Cardiac fibroblast (primary cell): ENCODE results near the gene SH3RF3.

Source experiments
- DNase-seq, 2 donors: peaks; one replicate each; pipeline versions ENCODE4 v3.0.0 to v3.0.0-alpha.2; 2010; ENCODE audit warnings: low read depth in 2 of 2
- H3K4me3 ChIP-seq, 2 donors: replicated peaks in 1 of 2; 1 replicate in 1 of 2; 2 replicates in 1 of 2; pipeline ENCODE4 v1.5.1; 2011; ENCODE audit warnings: low read depth in 2 of 2, low read length in 2 of 2, mild to moderate bottlenecking in 2 of 2, moderate library complexity in 1 of 2
- TF ChIP-seq, protein P1 (sequence below): IDR thresholded peaks from one replicate; pipeline ENCODE4 v1.5.1; 2011; ENCODE audit warnings: low read depth, mild to moderate bottlenecking, low read length, inconsistent platforms

The SH3RF3 gene

DNA sequence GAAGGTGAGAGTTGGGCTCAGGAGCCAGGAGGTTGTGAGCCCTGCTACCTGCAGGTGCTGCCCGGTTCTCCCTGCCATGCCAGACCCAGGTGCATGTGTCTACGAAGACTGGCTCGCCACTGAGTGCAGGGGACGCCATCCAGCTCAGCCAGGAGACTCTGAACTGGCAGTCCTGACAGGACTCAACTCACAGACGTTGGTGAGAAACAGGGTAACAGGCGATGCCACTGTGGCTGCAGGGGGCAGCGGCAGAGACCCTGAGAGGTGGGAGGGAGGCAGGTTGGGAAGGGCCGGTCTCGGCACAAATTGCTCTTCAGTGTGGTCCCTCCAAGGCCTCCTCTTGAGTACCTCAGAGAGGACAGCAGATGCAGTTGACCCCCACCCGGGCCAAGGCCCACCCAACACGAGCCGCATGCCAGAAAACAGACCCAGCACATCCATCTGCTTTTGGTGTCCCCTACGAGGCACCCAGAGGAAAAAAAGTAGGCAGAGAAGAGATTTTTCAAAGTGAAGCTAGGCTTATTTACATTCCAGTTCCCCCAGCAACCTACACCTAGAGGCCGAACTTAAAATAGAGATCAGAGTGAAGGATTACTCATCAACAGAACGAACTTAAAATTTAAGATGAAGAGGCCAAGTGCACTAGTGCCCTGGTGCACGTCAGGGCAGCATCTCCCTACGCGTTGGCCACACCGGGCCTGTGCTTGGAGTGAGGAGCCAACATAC, 300.0 kb downstream of the SH3RF3 start:
- DNase-seq, result no peak
- TF ChIP-seq, protein P1, sequence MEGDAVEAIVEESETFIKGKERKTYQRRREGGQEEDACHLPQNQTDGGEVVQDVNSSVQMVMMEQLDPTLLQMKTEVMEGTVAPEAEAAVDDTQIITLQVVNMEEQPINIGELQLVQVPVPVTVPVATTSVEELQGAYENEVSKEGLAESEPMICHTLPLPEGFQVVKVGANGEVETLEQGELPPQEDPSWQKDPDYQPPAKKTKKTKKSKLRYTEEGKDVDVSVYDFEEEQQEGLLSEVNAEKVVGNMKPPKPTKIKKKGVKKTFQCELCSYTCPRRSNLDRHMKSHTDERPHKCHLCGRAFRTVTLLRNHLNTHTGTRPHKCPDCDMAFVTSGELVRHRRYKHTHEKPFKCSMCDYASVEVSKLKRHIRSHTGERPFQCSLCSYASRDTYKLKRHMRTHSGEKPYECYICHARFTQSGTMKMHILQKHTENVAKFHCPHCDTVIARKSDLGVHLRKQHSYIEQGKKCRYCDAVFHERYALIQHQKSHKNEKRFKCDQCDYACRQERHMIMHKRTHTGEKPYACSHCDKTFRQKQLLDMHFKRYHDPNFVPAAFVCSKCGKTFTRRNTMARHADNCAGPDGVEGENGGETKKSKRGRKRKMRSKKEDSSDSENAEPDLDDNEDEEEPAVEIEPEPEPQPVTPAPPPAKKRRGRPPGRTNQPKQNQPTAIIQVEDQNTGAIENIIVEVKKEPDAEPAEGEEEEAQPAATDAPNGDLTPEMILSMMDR, result no peak
- H3K4me3 ChIP-seq, result no peak overlapping the region

DNA sequence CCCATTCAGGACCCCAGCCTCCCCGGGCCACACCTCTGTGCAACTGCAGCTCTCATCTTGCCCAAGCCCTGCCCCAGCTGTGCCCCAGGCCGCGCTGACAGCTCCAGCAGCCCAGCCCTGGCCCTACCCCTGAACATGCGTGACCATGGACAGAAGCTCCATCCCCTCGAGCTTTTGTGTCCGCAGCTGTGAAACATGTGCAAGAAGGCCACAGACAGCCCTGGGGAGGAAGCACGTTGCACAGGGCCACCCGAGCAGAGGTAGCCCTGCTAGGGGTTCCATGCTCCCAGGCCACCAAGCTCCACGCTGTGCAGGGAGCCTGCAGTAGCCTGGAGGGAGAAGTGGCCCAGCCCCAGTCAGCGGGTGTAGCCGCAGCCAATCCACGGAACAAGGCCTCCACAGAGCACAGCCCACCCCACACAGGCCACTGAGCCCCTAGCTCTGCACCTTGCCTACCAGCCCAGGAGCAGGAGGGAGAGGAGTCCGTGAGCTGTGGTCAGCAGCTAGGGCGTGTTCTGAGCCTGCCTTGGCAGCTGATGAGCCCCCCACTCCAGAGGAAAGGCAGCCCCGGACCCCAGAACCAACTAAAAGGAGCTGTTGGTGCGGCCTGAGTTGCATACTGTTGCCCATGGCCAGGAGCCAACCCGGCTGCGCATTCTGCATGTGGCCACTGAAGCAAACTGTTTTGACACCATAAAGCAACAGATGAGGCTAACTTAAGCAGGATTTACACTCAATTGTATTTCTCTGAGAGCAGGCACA, 300.7 kb downstream of the SH3RF3 start:
- no peak for DNase-seq
- no peak overlapping the region for H3K4me3 ChIP-seq
- TF ChIP-seq, protein P1, result no peak

DNA sequence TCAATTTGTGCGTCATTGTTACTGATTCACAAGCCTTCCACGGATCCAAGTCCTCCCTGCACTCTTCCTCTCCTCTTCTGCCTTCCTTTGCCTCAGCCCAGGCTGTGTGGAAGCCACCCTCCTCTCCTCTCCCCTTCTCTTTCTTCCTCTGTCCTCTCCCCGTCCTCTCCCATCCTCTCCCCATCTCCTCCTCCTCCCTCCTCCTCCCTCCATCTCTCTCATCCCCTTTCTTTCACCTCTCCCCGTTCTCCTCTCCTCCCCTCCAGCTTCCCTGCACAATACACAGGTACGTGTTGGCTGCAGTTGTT, 301.3 kb downstream of the SH3RF3 start:
- DNase-seq, result no peak
- H3K4me3 ChIP-seq, result no peak overlapping the region
- TF ChIP-seq, protein P1, result no peak

DNA sequence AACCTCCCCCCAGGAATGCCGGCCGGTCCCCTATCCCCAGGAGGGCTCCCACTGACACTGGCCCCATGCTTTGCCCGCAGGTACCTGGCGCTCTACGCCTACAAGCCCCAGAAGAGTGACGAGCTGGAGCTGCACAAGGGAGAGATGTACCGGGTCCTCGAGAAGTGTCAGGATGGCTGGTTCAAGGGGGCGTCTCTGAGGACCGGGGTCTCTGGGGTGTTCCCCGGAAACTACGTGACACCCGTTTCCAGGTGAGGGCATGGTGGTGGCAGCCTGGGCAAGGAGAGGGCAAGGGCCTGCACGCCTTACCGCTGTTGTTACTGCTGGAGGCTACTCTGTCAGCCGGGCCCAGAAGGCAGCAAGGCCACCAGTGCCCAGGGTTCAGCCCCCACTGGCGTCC, 303.4 kb downstream of the SH3RF3 start:
- no peak overlapping the region for H3K4me3 ChIP-seq
- TF ChIP-seq, protein P1, result no peak
- DNase-seq, result no peak

DNA sequence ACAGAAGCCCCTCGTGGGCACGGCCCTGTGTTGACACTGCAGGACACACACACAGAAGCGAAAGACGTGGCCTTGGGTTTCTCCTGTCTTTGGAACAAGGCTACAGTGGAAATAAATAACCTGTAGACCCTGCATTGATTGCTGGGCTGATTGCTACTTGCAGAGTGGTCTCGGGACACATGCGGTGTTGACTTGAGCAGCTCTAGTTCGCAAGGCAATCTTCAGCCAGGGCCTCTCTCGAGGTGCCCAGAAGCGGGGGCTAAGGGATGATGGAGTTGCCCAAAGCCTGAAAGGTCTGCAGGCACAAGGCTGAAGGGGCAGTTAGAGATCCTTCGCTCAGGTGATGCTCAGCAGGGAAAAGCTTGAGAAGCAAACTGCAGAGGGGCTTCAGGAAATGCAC, 304.5 kb downstream of the SH3RF3 start:
- TF ChIP-seq, protein P1, result no peak
- no peak for DNase-seq
- no peak overlapping the region for H3K4me3 ChIP-seq

DNA sequence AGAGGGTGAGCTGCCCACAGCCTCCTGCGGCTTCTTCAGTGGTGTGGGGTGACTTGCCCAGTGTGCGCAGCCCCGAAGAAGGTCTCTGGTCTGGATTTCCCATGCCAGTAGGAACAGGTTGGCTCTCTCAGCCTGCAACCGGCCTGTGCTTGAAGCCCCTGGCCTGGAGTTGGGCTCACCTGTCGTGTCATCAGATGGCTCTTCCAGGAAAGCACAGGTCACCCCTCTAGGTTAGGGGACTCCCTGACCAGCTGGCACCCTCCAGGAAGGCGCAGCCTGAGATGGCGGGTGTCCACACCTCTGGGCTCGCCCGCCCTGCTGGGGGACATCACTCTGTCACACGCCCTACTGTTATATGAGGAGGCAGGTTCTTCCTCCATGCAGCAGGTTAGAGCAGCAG, 304.9 kb downstream of the SH3RF3 start:
- TF ChIP-seq, protein P1, result no peak
- no peak for DNase-seq
- H3K4me3 ChIP-seq, result no peak overlapping the region
